GM12878 (cell line): ENCODE data around the gene PLAAT3. TPM values are rescaled to one million over a fixed set of nuclear protein-coding genes. Genes with fewer than 3 reads are reported as not detected.

Source experiments
- ATAC-seq: fragments of 200-7000 bp; cut with Tn5 transposase; 3 replicates; pipeline ENCODE4 v1.9.1; 2020; ENCODE audit warnings: mild to moderate bottlenecking, moderate library complexity
- BruUV-seq: library from RNA; stranded (reverse); fragments of 400-500 nt; replicated peaks from 2 replicates; lab custom pipeline; 2021; lab: Mats Ljungman, UMichigan
- CTCF ChIA-PET: fragments of 300-600 bp; sonication (Branson Sonifier 250); formaldehyde crosslinking; extraction: SDS; loops from one replicate; lab custom pipeline; 2021; ENCODE audit warnings: inconsistent platforms; lab: Yijun Ruan, JAX
- POLR2A ChIA-PET: fragments of 350-600 bp; formaldehyde crosslinking; extraction: SDS; loops from one replicate; lab custom pipeline; 2021; ENCODE audit warnings: inconsistent platforms; lab: Charles Lee
- RAD21 ChIA-PET: fragments of 300-600 bp; sonication (Branson Sonifier 250); formaldehyde crosslinking; loops from one replicate; lab custom pipeline; 2023; ENCODE audit warnings: antibody characterized with exemption; ENCODE audit not compliant: unreplicated experiment; lab: Charles Lee
- SMC1A ChIA-PET: fragments of 300-600 bp; sonication (Branson Sonifier 250); formaldehyde crosslinking; loops from one replicate; lab custom pipeline; 2023; ENCODE audit not compliant: unreplicated experiment, uncharacterized antibody; lab: Charles Lee
- DNase-seq: peaks from one replicate; pipeline ENCODE4 v3.0.0-alpha.2; 2011; ENCODE audit warnings: low read depth, low spot score
- FAIRE-seq: peaks from 3 replicates; lab custom pipeline; 2011; peaks lifted over from hg19 to GRCh38; lab: Jason Lieb, UNC
- H2AFZ ChIP-seq: 2 replicates; pipeline ENCODE4 v1.6.0; 2011; ENCODE audit warnings: low read depth, low read length, control low read depth; ENCODE audit not compliant: control insufficient read depth
- H3K27ac ChIP-seq: 2 replicates; pipeline ENCODE4 v1.5.1; 2011; ENCODE audit warnings: control low read depth; ENCODE audit not compliant: control insufficient read depth, insufficient read depth
- H3K27me3 ChIP-seq, 2 experiments: replicated peaks in 1 of 2; 2 replicates each; pipeline versions ENCODE4 v1.6.0 to v1.6.1; 2011; ENCODE audit warnings: low read length in 1 of 2; ENCODE audit not compliant: control insufficient read depth in 2 of 2, insufficient read depth in 2 of 2
- H3K36me3 ChIP-seq, 2 experiments: 2 replicates each; pipeline ENCODE4 v1.5.1; 2011; ENCODE audit warnings: low read length in 1 of 2; ENCODE audit not compliant: control insufficient read depth in 2 of 2, insufficient read depth in 2 of 2
- H3K4me1 ChIP-seq: 2 replicates; pipeline ENCODE4 v1.6.1; 2011; ENCODE audit warnings: mild to moderate bottlenecking, low read length, moderate library complexity, mixed read lengths; ENCODE audit not compliant: control insufficient read depth, insufficient read depth
- H3K4me2 ChIP-seq: 2 replicates; pipeline ENCODE4 v1.6.0; 2011; ENCODE audit warnings: control low read depth; ENCODE audit not compliant: control insufficient read depth, insufficient read depth
- H3K4me3 ChIP-seq: fragments of 200-600 bp; sonication (generic); 2 replicates; pipeline ENCODE4 v1.5.1; 2016
- H3K79me2 ChIP-seq: 2 replicates; pipeline ENCODE4 v1.6.0; 2011; ENCODE audit warnings: low read length; ENCODE audit not compliant: control insufficient read depth, insufficient read depth
- H3K9ac ChIP-seq: 2 replicates; pipeline ENCODE4 v1.8.0; 2011; ENCODE audit warnings: low read length, control low read depth, mixed read lengths; ENCODE audit not compliant: control insufficient read depth, insufficient read depth
- H3K9me3 ChIP-seq: replicated peaks from 3 replicates; pipeline ENCODE4 v1.5.1; 2011; ENCODE audit warnings: mild to moderate bottlenecking, low read length; ENCODE audit not compliant: control insufficient read depth, insufficient read depth
- H4K20me1 ChIP-seq: 2 replicates; pipeline ENCODE4 v1.6.0; 2011; ENCODE audit not compliant: control insufficient read depth, insufficient read depth
- BCL11A ChIP-seq: IDR thresholded peaks from 2 replicates; pipeline ENCODE4 v1.6.1; 2011; ENCODE audit warnings: low read depth, low read length
- CBFB ChIP-seq: IDR thresholded peaks from 2 replicates; pipeline ENCODE4 v1.6.1; 2016; ENCODE audit warnings: antibody characterized with exemption, low read depth
- CHD4 ChIP-seq: fragments of 200-600 bp; sonication (generic); IDR thresholded peaks from 2 replicates; pipeline ENCODE4 v1.6.1; 2016; ENCODE audit warnings: mild to moderate bottlenecking
- E2F4 ChIP-seq: IDR thresholded peaks from 2 replicates; pipeline ENCODE4 v1.6.1; 2012; ENCODE audit warnings: low read depth, low read length, improper control_type of control experiment
- GABPA ChIP-seq: IDR thresholded peaks from 2 replicates; pipeline ENCODE4 v1.6.1; 2014; ENCODE audit warnings: antibody characterized with exemption, low read depth, mild to moderate bottlenecking, inconsistent platforms
- IRF3 ChIP-seq: fragments of 450-650 bp; IDR thresholded peaks from 2 replicates; pipeline ENCODE4 v1.6.1; 2014; ENCODE audit warnings: mild to moderate bottlenecking
- RAD51 ChIP-seq: fragments of 450-650 bp; IDR thresholded peaks from 2 replicates; pipeline ENCODE4 v1.6.1; 2016; ENCODE audit warnings: moderate library complexity, mild to moderate bottlenecking, inconsistent platforms
- SMAD5 ChIP-seq: IDR thresholded peaks from 2 replicates; pipeline ENCODE4 v1.6.1; 2016; ENCODE audit warnings: antibody characterized with exemption, low read depth
- SPI1 ChIP-seq: IDR thresholded peaks from 2 replicates; pipeline ENCODE4 v1.6.1; 2011; ENCODE audit warnings: low read depth, mild to moderate bottlenecking, low read length, moderate library complexity, borderline replicate concordance; ENCODE audit not compliant: insufficient read depth
- TAF1 ChIP-seq: IDR thresholded peaks from 2 replicates; pipeline ENCODE4 v1.6.1; 2011; ENCODE audit warnings: mild to moderate bottlenecking, low read depth, low read length, borderline replicate concordance
- TCF7 ChIP-seq: IDR thresholded peaks from 2 replicates; pipeline ENCODE4 v1.6.1; 2014; ENCODE audit warnings: antibody characterized with exemption, borderline replicate concordance
- USF1 ChIP-seq: IDR thresholded peaks from 2 replicates; pipeline ENCODE4 v1.6.1; 2011; ENCODE audit warnings: borderline replicate concordance, low read depth, mild to moderate bottlenecking, moderate library complexity, mixed read lengths, low read length; ENCODE audit not compliant: insufficient read depth; ENCODE audit errors: extremely low read length
- ZBED1 ChIP-seq: IDR thresholded peaks from 2 replicates; pipeline ENCODE4 v1.6.1; 2016; ENCODE audit warnings: borderline replicate concordance
- WGBS: methylation state at CpG from one replicate; pipeline ENCODE4 v1.1.6; 2016; ENCODE audit warnings: low lambda C conversion rate; ENCODE audit not compliant: insufficient replicate concordance, insufficient coverage; ENCODE audit errors: missing lambda C conversion rate; 5-methylcytosine and 5-hydroxymethylcytosine counted together
- in situ Hi-C: fragments of 300-500 bp; cut with MboI; formaldehyde crosslinking; loops from 9 replicates; pipeline ENCODE4 v1.14.3; 2018; ENCODE audit warnings: mixed read lengths
- intact Hi-C: fragments of 100-400 bp; cut with micrococcal nuclease; formaldehyde crosslinking; loops from one replicate; pipeline ENCODE4 v1.14.2; 2022; ENCODE audit not compliant: unreplicated experiment
- polyA plus RNA-seq, 11 experiments: library from polyadenylated mRNA; depleted of rRNA in 4 of 11; unstranded in 6 of 11; stranded (reverse) in 5 of 11; fragments of >200 nt; fragmentation: Nextera tagmentation in 4 of 11; fragmentation: Illumina TruSeq in 1 of 11; extraction: Ambion mirVana in 4 of 11; extraction: Trizol in 1 of 11; gene quantifications; 1 replicate in 1 of 11; 2 replicates in 10 of 11; pipeline versions ENCODE4 v1.2.1 to v1.2.3, GENCODE V29; 2011 to 2016; ENCODE audit warnings: inconsistent platforms in 2 of 11, missing spikeins in 2 of 11, low read depth in 1 of 11
- total RNA-seq, 4 experiments: library from RNA; depleted of rRNA in 3 of 4; stranded (reverse); fragments of >200 nt in 3 of 4; fragmentation: Illumina TruSeq in 1 of 4; extraction: Trizol in 1 of 4; gene quantifications; 2 replicates each; pipeline versions ENCODE4 v1.2.1 to v1.2.3, GENCODE V29; 2013 to 2021

PLAAT3 gene
- total and polyA plus RNA-seq, 10 of the 15 experiments (the other 5 are each of a cell fraction or from before 2014, with no cell fraction given) = 4.8 to 37.0 (median 14.8) TPM

GRCh38 chr11:63567044-63567840 is 47.0 kb downstream of the PLAAT3 start (continued):
- TF ChIP-seq E2F4 (no peak), CBFB (peak; percentile 72; the same call in 1 of the 2 replicates), BCL11A (peak; percentile 76), RAD51 (peak; percentile 53), TCF7 (no peak), IRF3 (no peak), SMAD5 (no peak)

- RAD21 ChIA-PET = interaction anchor here (1.1 to 3.9 kb wide), 2 partner anchors 28 to 85 kb away, joined by 7 to 16 read pairs; partner anchors contain the start of gene PLAAT4
- Histone ChIP-seq H3K27ac (peak overlapping the region; percentile 73), H3K4me2 (peak overlapping the region; percentile 77), H3K4me1 (peaks cover 48% of the 10 kb centered on the region), H3K27me3 (no peaks in the 10 kb centered on the region), H3K36me3 (no peaks in the 10 kb centered on the region), H4K20me1 (no peaks in the 10 kb centered on the region), H2AFZ (peak overlapping the region; percentile 36; the same call in 1 of the 2 replicates), H3K4me3 (0 out of 2 replicates have a peak overlapping the region, but pooled peaks have one; percentile 3), H3K9ac (no peak overlapping the region; the same call in 1 of the 2 replicates), H3K9me3 (no peaks in the 10 kb centered on the region), H3K79me2 (no peaks in the 10 kb centered on the region)
- TF ChIP-seq ZBED1 (no peak), IRF3 (no peak), USF1 (no peak), CHD4 (no peak), TAF1 (no peak), SPI1 (peak; percentile 63; the same call in 1 of the 2 replicates), GABPA (no peak)
- POLR2A ChIA-PET = interaction anchor here (0.5 to 0.8 kb wide), 2 partner anchors 11 to 132 kb away, joined by 3 to 5 read pairs; no protein-coding TSS in a partner anchor
- intact Hi-C loops (no loop called here), in situ Hi-C loops (no loop called here)
- DNase-seq = no peak
- SMC1A ChIA-PET = interaction anchor here (0.8 to 1.8 kb wide), 3 partner anchors 10 to 86 kb away, joined by 3 to 8 read pairs (median 4); partner anchors contain the start of gene PLAAT4
- no peak for ATAC-seq
- no TSS peak for BruUV-seq
- CTCF ChIA-PET = interaction anchor here (0.6 to 3.7 kb wide), 4 partner anchors 9 to 86 kb away, joined by 3 to 12 read pairs (median 4); no protein-coding TSS in a partner anchor
- 39% methylated on average over 4 of the region's 4 CpGs for WGBS
- FAIRE-seq = no peak
These were observed 49.4 kb downstream of the PLAAT3 start for GRCh38 chr11:63564784-63565350.
